GM21390 (cell line): ENCODE data around the gene EEF1AKMT3.
"Not testable (repeated sequence)": the region's sequence is repeated elsewhere in the genome, so short reads cannot be mapped to it uniquely, and the experiment has no call there.

Experiments
- ATAC-seq: cut with Tn5 transposase; IDR thresholded peaks from one replicate; pipeline ENCODE4 v1.9.1; 2021; ENCODE audit not compliant: unreplicated experiment

The EEF1AKMT3 gene

GRCh38 chr12:57815177-57816000 is 43.0 kb downstream of the EEF1AKMT3 start:
- no peak for ATAC-seq

GRCh38 chr12:57816001-57816854 is 43.8 kb downstream of the EEF1AKMT3 start:
- no peak for ATAC-seq

GRCh38 chr12:57816855-57817151 is 44.4 kb downstream of the EEF1AKMT3 start:
- ATAC-seq, result no peak

GRCh38 chr12:57817261-57817989 is 45.0 kb downstream of the EEF1AKMT3 start:
- ATAC-seq, result no peak

GRCh38 chr12:57817990-57818331 is 45.5 kb downstream of the EEF1AKMT3 start:
- ATAC-seq, result not testable (repeated sequence)

GRCh38 chr12:57820119-57820518 is 47.7 kb downstream of the EEF1AKMT3 start:
- ATAC-seq, result not testable (repeated sequence)

- not testable (repeated sequence) for ATAC-seq
Observed at GRCh38 chr12:57821015-57821414, 48.6 kb downstream of the EEF1AKMT3 start.

- no peak for ATAC-seq
Observed at GRCh38 chr12:57821474-57822214, 49.2 kb downstream of the EEF1AKMT3 start.

GRCh38 chr12:57822392-57823130 is 50.1 kb downstream of the EEF1AKMT3 start:
- ATAC-seq, result no peak

- ATAC-seq, result no peak
Observed at GRCh38 chr12:57823131-57823907, 50.9 kb downstream of the EEF1AKMT3 start.

GRCh38 chr12:57823908-57824640 is 51.7 kb downstream of the EEF1AKMT3 start:
- ATAC-seq, result no peak

GRCh38 chr12:57825451-57825850 is 53.0 kb downstream of the EEF1AKMT3 start:
- no peak for ATAC-seq

GRCh38 chr12:57826400-57826799 is 54.0 kb downstream of the EEF1AKMT3 start:
- ATAC-seq, result no peak

GRCh38 chr12:57826966-57827365 is 54.6 kb downstream of the EEF1AKMT3 start:
- ATAC-seq, result no peak

- ATAC-seq, result no peak
Observed at GRCh38 chr12:57829025-57829777, 56.8 kb downstream of the EEF1AKMT3 start.

- ATAC-seq, result no peak
Observed at GRCh38 chr12:57830393-57830792, 58.0 kb downstream of the EEF1AKMT3 start.
